GM18868 (cell line): ENCODE data around the gene AMOTL1.
A peak's percentile ranks its signal among the peaks of the same experiment; 100 is the strongest.
"Not testable (repeated sequence)": the region's sequence is repeated elsewhere in the genome, so short reads cannot be mapped to it uniquely, and the experiment has no call there.

Experiments used
- ATAC-seq: cut with Tn5 transposase; IDR thresholded peaks from one replicate; pipeline ENCODE4 v1.9.1; 2021; ENCODE audit warnings: mild to moderate bottlenecking, moderate library complexity; ENCODE audit not compliant: unreplicated experiment

The AMOTL1 gene

GRCh38 chr11:94849839-94850238 lies 81.7 kb downstream of the AMOTL1 start:
- ATAC-seq: no peak

- ATAC-seq: no peak
These were observed 83.9 kb downstream of the AMOTL1 start for GRCh38 chr11:94851864-94852636.

GRCh38 chr11:94853288-94853687 lies 85.1 kb downstream of the AMOTL1 start:
- not testable (repeated sequence) for ATAC-seq

- no peak for ATAC-seq
These were observed 85.7 kb downstream of the AMOTL1 start for GRCh38 chr11:94853836-94854235.

GRCh38 chr11:94854770-94855633 lies 86.8 kb downstream of the AMOTL1 start:
- ATAC-seq: no peak

- ATAC-seq: no peak
These were observed 87.5 kb downstream of the AMOTL1 start for GRCh38 chr11:94855666-94856065.

GRCh38 chr11:94856443-94856842 lies 88.3 kb downstream of the AMOTL1 start:
- ATAC-seq: no peak

GRCh38 chr11:94857337-94857736 lies 89.2 kb downstream of the AMOTL1 start:
- ATAC-seq: peak; percentile 44

- ATAC-seq: peak; percentile 44
These were observed 90.0 kb downstream of the AMOTL1 start for GRCh38 chr11:94858012-94858705.

- no peak for ATAC-seq
These were observed 92.2 kb downstream of the AMOTL1 start for GRCh38 chr11:94860333-94860732.

- ATAC-seq: no peak
These were observed 93.2 kb downstream of the AMOTL1 start for GRCh38 chr11:94861306-94861845.

- ATAC-seq: no peak
These were observed 95.0 kb downstream of the AMOTL1 start for GRCh38 chr11:94862926-94863880.

GRCh38 chr11:94864506-94865045 lies 96.4 kb downstream of the AMOTL1 start:
- no peak for ATAC-seq

- ATAC-seq: no peak
These were observed 98.2 kb downstream of the AMOTL1 start for GRCh38 chr11:94866231-94866822.

GRCh38 chr11:94866936-94867795 lies 99.0 kb downstream of the AMOTL1 start:
- peak; percentile 76 for ATAC-seq

GRCh38 chr11:94868468-94868867 lies 100.3 kb downstream of the AMOTL1 start:
- no peak for ATAC-seq

- no peak for ATAC-seq
These were observed 101.0 kb downstream of the AMOTL1 start for GRCh38 chr11:94869186-94869585.

- ATAC-seq: no peak
These were observed 102.3 kb downstream of the AMOTL1 start for GRCh38 chr11:94870422-94870821.
